Stimulated activated CD4-positive, alpha-beta T cell treated with anti-CD3 and anti-CD28 coated beads, Interleukin-4, amount 100 ng/mL, for 4 hours (primary cell): Measurements from ENCODE around the gene COPRS.
"Not testable (repeated sequence)": the region's sequence is repeated elsewhere in the genome, so short reads cannot be mapped to it uniquely, and the experiment has no call there.

Experiments
- DNase-seq, 2 experiments: peaks; one replicate each; pipeline ENCODE4 v3.0.0-alpha.2; 2020

The COPRS gene

GRCh38 chr17:31843070-31843745 lies 15.8 kb downstream of the COPRS start:
- DNase-seq, result no peak

GRCh38 chr17:31842195-31843069 lies 16.6 kb downstream of the COPRS start:
- peak; percentile 42 to 48 for DNase-seq

DNA sequence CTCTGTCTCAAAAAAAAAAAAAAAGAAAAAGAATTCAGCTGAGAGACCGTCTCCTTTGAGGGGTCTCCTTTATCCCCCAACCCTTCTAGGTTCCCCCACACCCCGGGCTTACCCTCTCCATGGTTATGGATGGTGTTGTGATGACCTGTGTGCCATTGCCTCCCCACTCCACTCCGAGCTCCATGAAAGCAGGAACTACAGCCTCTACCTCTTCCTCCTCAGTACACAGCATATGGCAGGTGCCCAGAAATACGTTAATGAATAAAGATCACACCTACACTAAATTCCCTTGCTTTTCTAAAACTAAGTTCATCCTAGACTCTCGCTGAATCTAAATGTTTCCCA lies 17.2 kb downstream of the COPRS start:
- DNase-seq, result no peak

DNA sequence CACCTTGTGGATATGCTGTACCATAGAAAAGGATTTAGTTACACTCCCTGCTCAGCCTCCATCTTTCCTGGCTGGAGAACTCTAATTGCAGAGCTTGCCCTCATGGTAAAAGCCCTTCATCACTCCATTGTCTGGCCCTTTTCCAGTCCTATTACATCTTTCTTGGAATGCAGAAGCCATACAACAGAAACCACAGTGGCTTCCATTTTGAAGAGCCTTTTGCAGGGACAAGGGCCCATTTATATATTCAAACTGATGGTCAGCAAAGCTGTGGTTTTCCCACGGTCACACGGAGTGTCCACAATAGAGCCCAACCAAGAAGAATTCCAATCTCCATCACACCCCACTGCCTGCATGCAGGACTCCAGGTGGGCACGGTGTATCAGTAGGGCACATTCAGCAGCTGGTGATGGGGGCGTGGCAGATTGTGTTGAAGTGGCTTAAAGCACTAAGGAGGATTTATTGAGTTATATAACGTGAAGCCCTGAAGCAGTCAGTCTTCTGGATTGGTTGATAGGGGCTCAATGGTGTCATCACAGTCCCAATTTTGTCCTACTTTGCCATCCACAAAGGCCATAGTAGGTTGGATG lies 20.3 kb downstream of the COPRS start:
- DNase-seq, result no peak

GRCh38 chr17:31835984-31836383 lies 23.1 kb downstream of the COPRS start:
- no peak for DNase-seq

- no peak for DNase-seq
These were observed 24.6 kb downstream of the COPRS start for GRCh38 chr17:31834448-31834847.

DNA sequence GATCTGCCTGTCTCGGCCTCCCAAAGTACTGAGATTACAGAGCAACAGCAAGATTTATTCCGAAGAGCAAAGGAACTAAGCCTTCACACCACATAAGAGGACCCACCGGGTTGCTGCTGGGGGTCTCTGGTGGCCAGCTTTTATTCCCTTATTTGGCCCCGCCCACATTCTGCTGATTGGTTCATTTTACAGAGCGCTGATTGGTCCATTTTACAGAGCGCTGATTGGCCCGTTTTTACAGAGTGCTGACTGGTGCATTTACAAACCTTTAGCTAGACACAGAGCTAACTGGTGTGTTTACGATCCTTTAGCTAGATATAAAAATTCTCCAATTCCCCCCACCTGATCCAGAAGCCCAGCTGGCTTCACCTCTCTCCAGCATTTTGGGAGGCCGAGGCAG lies 26.3 kb downstream of the COPRS start:
- DNase-seq, result no peak

- no peak for DNase-seq
These were observed 27.8 kb downstream of the COPRS start for GRCh38 chr17:31830971-31831858.

GRCh38 chr17:31829649-31830048 lies 29.4 kb downstream of the COPRS start:
- DNase-seq, result no peak

- DNase-seq, result not testable (repeated sequence)
These were observed 30.1 kb downstream of the COPRS start for GRCh38 chr17:31828955-31829354.

DNA sequence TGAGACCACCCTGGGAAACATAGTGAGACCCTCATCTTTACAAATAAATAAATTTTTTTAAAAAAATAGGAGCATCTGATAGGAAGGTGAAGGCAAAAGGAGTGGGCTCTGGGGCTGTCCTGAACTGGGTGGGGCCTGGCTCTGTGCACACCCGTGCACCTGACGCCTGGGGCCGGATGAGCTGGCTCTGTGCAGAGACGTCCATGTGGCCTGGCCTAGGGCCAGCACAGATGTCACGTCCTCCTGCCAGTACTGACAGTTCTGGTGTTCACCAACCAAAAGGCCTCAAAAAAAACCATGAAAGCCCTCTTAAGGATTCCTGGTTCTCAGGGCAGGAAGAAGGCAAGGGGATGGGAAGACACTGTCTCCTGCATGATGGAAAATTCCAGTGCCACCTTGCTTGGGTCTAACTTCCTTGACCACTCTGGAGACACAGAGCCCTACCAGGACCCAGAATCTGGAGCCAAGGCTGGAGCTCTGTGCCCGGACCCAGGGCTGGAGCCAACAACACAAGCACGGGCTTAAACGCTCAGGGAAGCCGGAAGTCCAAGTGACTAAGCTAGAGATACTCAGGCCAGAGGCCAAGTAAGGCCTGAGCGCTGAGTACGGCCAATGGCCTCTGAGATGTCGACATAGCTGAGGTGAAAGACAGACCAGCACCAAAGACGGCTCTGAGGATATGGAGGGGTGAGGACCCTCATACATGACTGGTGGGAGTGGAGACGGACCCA lies 32.9 kb downstream of the COPRS start:
- no peak for DNase-seq

- DNase-seq, result no peak
These were observed 34.2 kb downstream of the COPRS start for GRCh38 chr17:31824766-31825360.

DNA sequence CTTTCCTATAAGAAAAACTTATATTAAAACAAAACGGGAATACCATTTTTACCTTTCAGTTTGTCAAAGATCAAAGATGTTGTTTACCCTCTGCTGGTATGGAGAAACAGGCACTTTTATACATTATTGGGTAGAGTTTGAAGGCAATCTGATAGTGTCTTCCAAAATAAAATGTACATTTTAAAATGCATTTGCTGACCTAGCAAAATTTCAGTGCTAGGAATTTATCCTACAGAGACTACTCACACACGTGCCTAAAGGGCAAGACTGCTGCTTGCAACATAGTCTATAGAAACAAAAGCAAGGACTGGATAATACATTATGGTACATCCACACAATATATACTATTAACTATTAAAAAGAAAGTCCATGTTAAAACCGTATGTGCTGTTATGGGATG lies 36.0 kb downstream of the COPRS start:
- DNase-seq, result no peak

DNA sequence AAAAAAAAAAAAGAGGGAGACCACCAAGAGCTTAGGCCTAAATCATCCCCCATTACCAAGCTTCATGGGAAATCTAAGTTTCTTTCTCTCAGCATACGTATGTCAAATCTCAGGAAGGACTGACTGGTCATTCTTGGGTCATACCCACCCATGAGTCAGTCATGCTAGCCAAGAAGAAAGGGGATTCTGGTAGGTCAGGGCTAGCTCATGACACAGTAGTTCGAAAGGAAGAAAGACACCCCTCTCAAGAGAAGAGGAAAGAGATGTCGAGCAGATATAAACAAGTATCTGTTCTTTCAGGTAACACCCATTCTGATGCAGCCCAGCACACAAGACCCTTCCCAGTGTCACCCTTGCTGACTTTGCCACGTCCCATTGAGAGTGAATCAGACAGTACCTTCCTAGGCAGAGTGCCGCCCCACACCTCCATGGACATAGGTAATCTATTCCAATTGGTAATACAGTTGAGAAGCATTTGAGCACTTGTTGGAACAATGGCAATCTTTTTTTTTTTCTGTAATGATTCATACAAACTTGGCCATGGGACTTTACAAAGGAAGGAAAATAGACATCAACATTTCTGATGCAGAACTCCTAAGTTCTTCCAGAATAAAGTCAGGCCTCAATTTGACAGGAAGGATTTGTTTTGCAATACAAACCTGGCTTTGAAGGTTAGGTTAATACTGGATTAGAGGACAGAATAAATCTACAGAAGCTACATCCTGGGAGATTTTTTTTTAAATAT lies 38.2 kb downstream of the COPRS start:
- no peak for DNase-seq

DNA sequence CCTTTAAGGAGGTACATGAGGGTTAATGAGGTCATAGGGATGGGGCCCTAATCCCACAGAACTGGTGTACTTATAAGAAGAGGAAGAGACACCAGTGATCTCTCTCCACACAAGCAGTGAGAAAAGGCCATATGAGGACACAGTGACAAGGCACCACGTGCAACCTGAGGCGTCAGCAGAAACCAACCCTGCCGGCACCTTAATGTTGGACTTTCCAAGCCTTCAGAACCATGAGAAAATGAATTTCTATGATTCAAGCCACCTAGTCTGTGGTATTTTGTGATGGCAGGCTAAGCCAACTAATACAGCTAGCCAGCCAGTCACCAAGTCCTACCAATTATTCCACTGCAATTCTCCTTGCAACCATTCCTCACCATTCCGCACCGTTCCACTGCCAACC lies 39.5 kb downstream of the COPRS start:
- no peak for DNase-seq

DNA sequence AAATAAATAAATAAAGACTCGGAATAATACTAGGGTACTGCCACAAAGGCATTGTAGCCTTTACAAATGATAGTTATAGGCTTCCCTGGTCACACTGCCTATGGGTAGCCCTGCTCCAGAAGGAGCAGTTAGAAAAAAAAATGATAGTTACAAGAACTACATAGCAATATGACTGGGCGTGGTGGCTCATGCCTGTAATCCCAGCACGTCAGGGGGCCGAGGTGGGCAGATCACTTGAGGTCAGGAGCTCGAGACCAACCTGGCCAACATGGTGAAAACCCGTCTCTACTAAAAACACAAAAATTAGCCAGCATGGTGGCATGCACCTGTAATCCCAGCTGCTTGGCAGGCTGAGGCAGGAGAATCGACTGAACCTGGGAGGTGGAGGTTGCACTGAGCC lies 40.2 kb downstream of the COPRS start:
- DNase-seq, result not testable (repeated sequence)

GRCh38 chr17:31815212-31815730 lies 43.8 kb downstream of the COPRS start:
- no peak for DNase-seq

- DNase-seq, result no peak
These were observed 47.9 kb downstream of the COPRS start for GRCh38 chr17:31811101-31811500.

DNA sequence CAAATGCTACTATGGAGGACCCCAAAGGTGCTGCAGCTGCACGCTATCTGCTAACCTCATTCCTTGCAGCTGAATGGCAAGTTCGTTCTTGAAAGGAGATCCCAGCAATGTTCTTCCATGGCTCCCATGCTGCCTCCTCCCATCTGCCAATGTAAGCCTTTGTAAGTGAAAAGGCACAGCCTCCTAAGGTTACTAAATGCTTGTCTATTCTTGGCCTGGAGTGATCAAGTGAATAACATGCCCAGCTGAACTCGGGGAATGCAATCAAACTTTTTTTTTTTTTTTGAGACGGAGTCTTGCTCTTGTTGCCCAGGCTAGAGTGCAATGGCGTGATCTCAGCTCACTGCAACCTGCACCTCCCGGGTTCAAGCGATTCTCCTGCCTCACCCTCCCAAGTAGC lies 49.2 kb downstream of the COPRS start:
- DNase-seq, result not testable (repeated sequence)

DNA sequence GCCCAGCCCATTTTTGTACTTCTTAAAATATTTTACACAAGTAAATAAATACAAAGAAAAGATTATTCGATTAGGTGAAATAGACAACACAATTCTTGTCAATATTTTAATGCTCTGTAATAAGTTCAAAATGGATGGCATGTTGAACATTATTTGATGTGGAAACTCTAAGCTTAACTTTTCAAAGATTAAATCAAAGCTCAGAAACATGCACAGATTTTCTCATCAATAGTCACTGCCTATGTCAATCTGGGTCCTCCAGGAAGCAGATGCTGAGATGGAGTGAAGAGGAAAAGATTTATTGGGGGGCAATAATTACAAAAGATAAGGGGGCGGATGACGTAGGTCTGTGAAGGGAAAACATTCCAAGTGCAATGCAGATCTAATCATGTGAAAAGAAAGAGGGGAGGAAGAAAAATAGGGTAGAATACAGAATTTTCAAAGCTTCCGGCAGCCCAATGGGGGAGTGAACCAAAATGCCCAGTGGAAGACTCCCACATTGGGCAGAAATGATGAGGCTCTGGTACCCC lies 50.5 kb downstream of the COPRS start:
- DNase-seq, result no peak

DNA sequence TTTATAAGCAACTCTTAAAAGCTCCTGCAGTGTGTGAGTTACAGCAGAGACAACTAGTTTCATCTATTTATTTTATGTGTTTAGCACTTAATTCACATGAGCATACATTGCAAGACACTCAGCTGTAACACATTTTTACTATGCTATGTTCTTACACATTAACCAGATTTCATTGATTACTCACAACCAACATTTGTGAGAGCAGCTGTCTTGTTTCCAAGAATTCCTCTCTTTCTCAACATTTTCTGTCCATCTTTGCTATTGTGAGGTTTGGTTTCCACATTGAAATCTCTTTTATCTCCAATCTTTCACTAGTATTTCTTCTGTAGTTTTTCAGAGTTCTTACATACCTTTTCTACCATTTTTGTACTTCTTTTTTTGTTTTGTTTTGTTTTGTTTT lies 51.2 kb downstream of the COPRS start:
- no peak for DNase-seq
